DOHH2 (cell line): Measurements from ENCODE around the gene COPE.
"Not testable (repeated sequence)": the region's sequence is repeated elsewhere in the genome, so short reads cannot be mapped to it uniquely, and the experiment has no call there.

Experiments
- H3F3A ChIP-seq: fragments of 200-600 bp; sonication (generic), shearing (Covaris generic); 2 replicates; pipeline ENCODE4 v1.6.0; 2016; ENCODE audit warnings: antibody characterized with exemption, mild to moderate bottlenecking; ENCODE audit not compliant: control insufficient read depth, insufficient read depth
- H3K27ac ChIP-seq: fragments of 200-600 bp; sonication (generic); 2 replicates; pipeline ENCODE4 v1.5.1; 2014; ENCODE audit warnings: low read depth, mild to moderate bottlenecking, low read length, moderate library complexity
- H3K27me3 ChIP-seq: fragments of 200-600 bp; sonication (generic); 2 replicates; pipeline ENCODE4 v1.6.1; 2014; ENCODE audit warnings: mild to moderate bottlenecking, low read length, mixed read lengths; ENCODE audit not compliant: control insufficient read depth
- H3K36me3 ChIP-seq: fragments of 200-600 bp; sonication (generic); 2 replicates; pipeline ENCODE4 v1.6.1; 2014; ENCODE audit warnings: mild to moderate bottlenecking, low read length, moderate library complexity, mixed read lengths; ENCODE audit not compliant: control insufficient read depth
- H3K4me1 ChIP-seq: fragments of 200-600 bp; sonication (generic); 2 replicates; pipeline ENCODE4 v1.6.1; 2014; ENCODE audit warnings: mild to moderate bottlenecking, low read length, mixed read lengths; ENCODE audit not compliant: control insufficient read depth
- H3K4me2 ChIP-seq: fragments of 200-600 bp; sonication (generic); 2 replicates; pipeline ENCODE4 v1.6.0; 2014; ENCODE audit warnings: mild to moderate bottlenecking, low read length, moderate library complexity
- H3K4me3 ChIP-seq: fragments of 200-600 bp; sonication (generic); 2 replicates; pipeline ENCODE4 v1.5.1; 2014; ENCODE audit warnings: mild to moderate bottlenecking, low read length, mixed read lengths
- H3K79me2 ChIP-seq: fragments of 200-600 bp; sonication (generic); 2 replicates; pipeline ENCODE4 v1.6.1; 2014; ENCODE audit warnings: mild to moderate bottlenecking, low read length, mixed read lengths; ENCODE audit not compliant: control insufficient read depth
- H3K9me2 ChIP-seq: fragments of 200-600 bp; sonication (generic); replicated peaks from 2 replicates; pipeline ENCODE4 v1.6.1; 2014; ENCODE audit warnings: mild to moderate bottlenecking, low read length, mixed read lengths; ENCODE audit not compliant: control insufficient read depth
- H3K9me3 ChIP-seq: fragments of 200-600 bp; sonication (generic); 2 replicates; pipeline ENCODE4 v1.6.1; 2014; ENCODE audit warnings: antibody characterized with exemption, low read length, mixed read lengths; ENCODE audit not compliant: control insufficient read depth, insufficient read depth
- H4K20me1 ChIP-seq: fragments of 200-600 bp; sonication (generic); 2 replicates; pipeline ENCODE4 v1.6.0; 2014; ENCODE audit warnings: low read depth, mild to moderate bottlenecking, antibody characterized with exemption, low read length, moderate library complexity; ENCODE audit not compliant: control insufficient read depth, insufficient read depth
- CTCF ChIP-seq: fragments of 200-600 bp; sonication (generic); IDR thresholded peaks from one replicate; pipeline ENCODE4 v1.5.1; 2014; ENCODE audit warnings: antibody characterized with exemption, mild to moderate bottlenecking, low read depth, low read length; ENCODE audit not compliant: poor library complexity, severe bottlenecking
- EZH2phosphoT487 ChIP-seq: fragments of 200-600 bp; sonication (generic); IDR thresholded peaks from 2 replicates; pipeline ENCODE4 v1.6.1; 2017; ENCODE audit warnings: borderline replicate concordance, mild to moderate bottlenecking, antibody characterized with exemption, low read length, moderate library complexity, mixed read lengths

COPE gene

GRCh38 chr19:18904334-18905057 lies 14.7 kb downstream of the COPE start:
- H3K4me1 ChIP-seq: no peaks in the 10 kb centered on the region
- H3K36me3 ChIP-seq: peaks cover 32% of the 10 kb centered on the region
- no peaks in the 10 kb centered on the region for H4K20me1 ChIP-seq
- no peak overlapping the region for H3K27ac ChIP-seq
- no peaks in the 10 kb centered on the region for H3K79me2 ChIP-seq
- no peak overlapping the region for H3K4me2 ChIP-seq
- no peak for TF ChIP-seq CTCF
- no peak for TF ChIP-seq EZH2phosphoT487
- H3F3A ChIP-seq: no peaks in the 10 kb centered on the region
- no peaks in the 10 kb centered on the region for H3K9me2 ChIP-seq
- H3K27me3 ChIP-seq: no peaks in the 10 kb centered on the region
- H3K4me3 ChIP-seq: no peak overlapping the region
- H3K9me3 ChIP-seq: no peaks in the 10 kb centered on the region

GRCh38 chr19:18903156-18904037 lies 15.8 kb downstream of the COPE start:
- Histone ChIP-seq H3K79me2 (no peaks in the 10 kb centered on the region), H3F3A (no peaks in the 10 kb centered on the region), H4K20me1 (no peaks in the 10 kb centered on the region), H3K9me2 (no peaks in the 10 kb centered on the region), H3K27me3 (no peaks in the 10 kb centered on the region), H3K4me3 (no peak overlapping the region), H3K4me1 (no peaks in the 10 kb centered on the region), H3K9me3 (no peaks in the 10 kb centered on the region), H3K36me3 (peaks cover 32% of the 10 kb centered on the region), H3K4me2 (no peak overlapping the region), H3K27ac (no peak overlapping the region)
- TF ChIP-seq CTCF: no peak

- peaks cover 26% of the 10 kb centered on the region for H3K36me3 ChIP-seq
- not testable (repeated sequence) for H3K9me3 ChIP-seq, H3K79me2 ChIP-seq, H3K4me2 ChIP-seq, H4K20me1 ChIP-seq, H3K27ac ChIP-seq, H3K4me3 ChIP-seq, H3K4me1 ChIP-seq, H3K9me2 ChIP-seq, H3F3A ChIP-seq, H3K27me3 ChIP-seq
Measured at GRCh38 chr19:18902519-18902918, 16.7 kb downstream of the COPE start.

- H3K9me2 ChIP-seq: no peaks in the 10 kb centered on the region
- TF ChIP-seq CTCF (no peak), EZH2phosphoT487 (no peak)
- peaks cover 16% of the 10 kb centered on the region for H3K36me3 ChIP-seq
- no peaks in the 10 kb centered on the region for H4K20me1 ChIP-seq
- no peak overlapping the region for H3K27ac ChIP-seq
- H3K4me2 ChIP-seq: no peak overlapping the region
- peaks cover 5% of the 10 kb centered on the region for H3K27me3 ChIP-seq
- no peaks in the 10 kb centered on the region for H3K79me2 ChIP-seq
- H3K4me3 ChIP-seq: no peak overlapping the region
- H3K9me3 ChIP-seq: no peaks in the 10 kb centered on the region
- H3F3A ChIP-seq: no peaks in the 10 kb centered on the region
- no peaks in the 10 kb centered on the region for H3K4me1 ChIP-seq
Measured at GRCh38 chr19:18901491-18901890, 17.7 kb downstream of the COPE start.
